ENCODE data around the gene ZFYVE1. TPM values are rescaled to one million over a fixed set of nuclear protein-coding genes. Genes with fewer than 3 reads are reported as not detected.
A peak's percentile ranks its signal among the peaks of the same experiment; 100 is the strongest.
"Not testable (repeated sequence)": the region's sequence is repeated elsewhere in the genome, so short reads cannot be mapped to it uniquely, and the experiment has no call there.

The ZFYVE1 gene
- total RNA-seq, 1 experiment from 2014 or later: 13.0 TPM

GRCh38 chr14:72966038-72966437 is 60.9 kb downstream of the ZFYVE1 start:
- Histone ChIP-seq H3K4me2 (ENCODE audit: low read length) (no peak overlapping the region), H3K4me3 (ENCODE audit: low read length) (no peak overlapping the region), H3F3A (ENCODE audit: low read length, unreplicated experiment) (peaks cover 12% of the 10 kb centered on the region), H3K27ac (ENCODE audit: low read length) (no peak overlapping the region), H3K27me3 (ENCODE audit: low read length) (no peaks in the 10 kb centered on the region), H4K20me1 (ENCODE audit: low read length) (no peaks in the 10 kb centered on the region), H3K9ac (ENCODE audit: low read length) (no peak overlapping the region), H3K9me2 (replicated peaks; ENCODE audit: low read length) (no peaks in the 10 kb centered on the region), H3K9me3 (ENCODE audit: low read length) (no peaks in the 10 kb centered on the region), H3K79me2 (ENCODE audit: low read length) (no peaks in the 10 kb centered on the region), H3K36me3 (ENCODE audit: low read depth, low read length) (peaks cover 5% of the 10 kb centered on the region; the same call in 1 of the 2 replicates), H2AFZ (ENCODE audit: low read length) (no peak overlapping the region), H3K4me1 (ENCODE audit: insufficient read depth, low read length) (peaks cover 21% of the 10 kb centered on the region)
- no peak for TF ChIP-seq EZH2 (IDR thresholded peaks at IDR 0.05; ENCODE audit: low read length, unreplicated experiment)
- no peak for TF ChIP-seq EZH2phosphoT487 (IDR thresholded peaks at IDR 0.05; ENCODE audit: borderline replicate concordance, low read length)
- no peak for TF ChIP-seq CTCF (conservative IDR thresholded peaks at IDR 0.05; ENCODE audit: low read depth, low read length)
- ChIA-PET CTCF (interaction anchor here (0.6 kb wide), 1 partner anchor 32 kb away, joined by 4 read pairs; no protein-coding TSS in a partner anchor), POLR2A (ENCODE audit: unreplicated experiment) (no interaction called here)
- intact Hi-C loops (cut with micrococcal nuclease): no loop called here
- ATAC-seq: no peak
- no peak for DNase-seq
- BruUV-seq (replicated peaks): no TSS peak

- ChIA-PET CTCF (no interaction called here), POLR2A (ENCODE audit: unreplicated experiment) (no interaction called here)
- Histone ChIP-seq H3K4me3 (ENCODE audit: low read length) (no peak overlapping the region), H3K9me3 (ENCODE audit: low read length) (no peaks in the 10 kb centered on the region), H3K27me3 (ENCODE audit: low read length) (no peaks in the 10 kb centered on the region), H4K20me1 (ENCODE audit: low read length) (no peaks in the 10 kb centered on the region), H3K9me2 (replicated peaks; ENCODE audit: low read length) (no peaks in the 10 kb centered on the region), H3K9ac (ENCODE audit: low read length) (no peak overlapping the region), H3K36me3 (ENCODE audit: low read depth, low read length) (peaks cover 11% of the 10 kb centered on the region), H3K79me2 (ENCODE audit: low read length) (no peaks in the 10 kb centered on the region), H3K27ac (ENCODE audit: low read length) (no peak overlapping the region), H2AFZ (ENCODE audit: low read length) (no peak overlapping the region), H3F3A (ENCODE audit: low read length, unreplicated experiment) (peaks cover 12% of the 10 kb centered on the region), H3K4me1 (ENCODE audit: insufficient read depth, low read length) (peaks cover 28% of the 10 kb centered on the region), H3K4me2 (ENCODE audit: low read length) (no peak overlapping the region)
- ATAC-seq (peak; percentile 3; the same call in 1 of the 2 replicates), DNase-seq (peak; percentile 44)
- no peak for TF ChIP-seq CTCF (conservative IDR thresholded peaks at IDR 0.05; ENCODE audit: low read depth, low read length)
- TF ChIP-seq EZH2phosphoT487 (IDR thresholded peaks at IDR 0.05; ENCODE audit: borderline replicate concordance, low read length): no peak
- no peak for TF ChIP-seq EZH2 (IDR thresholded peaks at IDR 0.05; ENCODE audit: low read length, unreplicated experiment)
- intact Hi-C loops (cut with micrococcal nuclease): no loop called here
- no TSS peak for BruUV-seq (replicated peaks)
These were observed 61.7 kb downstream of the ZFYVE1 start for GRCh38 chr14:72965249-72965648.

GRCh38 chr14:72962829-72963312 is 64.0 kb downstream of the ZFYVE1 start:
- TF ChIP-seq EZH2phosphoT487 (IDR thresholded peaks at IDR 0.05; ENCODE audit: borderline replicate concordance, low read length) (no peak), CTCF (conservative IDR thresholded peaks at IDR 0.05; ENCODE audit: low read depth, low read length) (no peak), EZH2 (IDR thresholded peaks at IDR 0.05; ENCODE audit: low read length, unreplicated experiment) (no peak)
- Histone ChIP-seq H3K9ac (ENCODE audit: low read length) (no peak overlapping the region), H3K9me2 (replicated peaks; ENCODE audit: low read length) (no peaks in the 10 kb centered on the region), H2AFZ (ENCODE audit: low read length) (no peak overlapping the region), H3K27ac (ENCODE audit: low read length) (peak overlapping the region; percentile 69; the same call in 1 of the 2 replicates), H3K27me3 (ENCODE audit: low read length) (no peaks in the 10 kb centered on the region), H4K20me1 (ENCODE audit: low read length) (no peaks in the 10 kb centered on the region), H3K36me3 (ENCODE audit: low read depth, low read length) (peaks cover 27% of the 10 kb centered on the region), H3K79me2 (ENCODE audit: low read length) (no peaks in the 10 kb centered on the region), H3K4me3 (ENCODE audit: low read length) (no peak overlapping the region), H3K4me1 (ENCODE audit: insufficient read depth, low read length) (peaks cover 28% of the 10 kb centered on the region), H3K9me3 (ENCODE audit: low read length) (no peaks in the 10 kb centered on the region), H3K4me2 (ENCODE audit: low read length) (no peak overlapping the region), H3F3A (ENCODE audit: low read length, unreplicated experiment) (peaks cover 12% of the 10 kb centered on the region)
- ChIA-PET POLR2A (ENCODE audit: unreplicated experiment) (interaction anchor here (0.6 kb wide), 3 partner anchors 40 to 624 kb away, joined by 3 to 6 read pairs (median 4); no protein-coding TSS in a partner anchor), CTCF (interaction anchor here (1.1 to 2.5 kb wide), 2 partner anchors 16 to 449 kb away, joined by 3 to 10 read pairs; no protein-coding TSS in a partner anchor)
- intact Hi-C loops (cut with micrococcal nuclease): loop anchor here (5.0 kb wide), 1 partner anchor 94 kb away; the partner anchor contains the start of gene RBM25
- ATAC-seq (peak; percentile 40), DNase-seq (peak; percentile 91)
- BruUV-seq (replicated peaks): TSS peak; percentile 97

GRCh38 chr14:72962336-72962754 is 64.6 kb downstream of the ZFYVE1 start:
- H3K27me3 ChIP-seq (ENCODE audit: low read length); H2AFZ ChIP-seq (ENCODE audit: low read length); H3K9me2 ChIP-seq (replicated peaks; ENCODE audit: low read length); POLR2A ChIA-PET (ENCODE audit: unreplicated experiment); H4K20me1 ChIP-seq (ENCODE audit: low read length); H3K9me3 ChIP-seq (ENCODE audit: low read length); H3K4me3 ChIP-seq (ENCODE audit: low read length); H3K79me2 ChIP-seq (ENCODE audit: low read length); BruUV-seq (replicated peaks): not testable (repeated sequence)
- Histone ChIP-seq H3K9ac (ENCODE audit: low read length) (peak overlapping the region; percentile 6; the same call in 1 of the 2 replicates), H3K4me1 (ENCODE audit: insufficient read depth, low read length) (peaks cover 28% of the 10 kb centered on the region), H3F3A (ENCODE audit: low read length, unreplicated experiment) (peaks cover 12% of the 10 kb centered on the region), H3K36me3 (ENCODE audit: low read depth, low read length) (peaks cover 32% of the 10 kb centered on the region), H3K4me2 (ENCODE audit: low read length) (peak overlapping the region; percentile 38), H3K27ac (ENCODE audit: low read length) (peak overlapping the region; percentile 69)
- intact Hi-C loops (cut with micrococcal nuclease): loop anchor here (5.0 kb wide), 1 partner anchor 95 kb away; the partner anchor contains the start of gene RBM25
- CTCF ChIA-PET: interaction anchor here (1.1 to 2.5 kb wide), 3 partner anchors 16 to 448 kb away, joined by 3 to 10 read pairs (median 5); partner anchors contain the start of gene DPF3
- ATAC-seq (peak; percentile 1; the same call in 1 of the 2 replicates), DNase-seq (peak; percentile 48)
